Left lung (tissue), 10 donors: ENCODE data around the gene LPAR3. TPM values are rescaled to one million over a fixed set of nuclear protein-coding genes. Genes with fewer than 3 reads are reported as not detected.

Experiments
- ATAC-seq: fragments of 200-7000 bp; cut with Tn5 transposase; one replicate; pipeline ENCODE4 v1.9.1; 2020; ENCODE audit warnings: moderate library complexity
- DNase-seq, 4 donors: peaks; one replicate each; pipeline ENCODE4 v3.0.0-alpha.2; 2013 to 2020
- H3K27ac ChIP-seq, 2 donors: fragments of 200-600 bp; sonication (generic) in 1 of 2; one replicate each; pipeline versions ENCODE4 v1.5.0 to v1.8.0; 2020 to 2021
- H3K27me3 ChIP-seq, 2 donors: fragments of 200-600 bp; sonication (generic) in 1 of 2; one replicate each; pipeline versions ENCODE4 v1.5.0 to v1.8.0; 2020 to 2021
- H3K36me3 ChIP-seq, 2 donors: fragments of 200-600 bp; sonication (generic) in 1 of 2; one replicate each; pipeline versions ENCODE4 v1.5.0 to v1.8.0; 2020 to 2021
- H3K4me1 ChIP-seq, 2 donors: fragments of 200-600 bp; one replicate each; pipeline ENCODE4 v1.8.0; 2021
- H3K4me3 ChIP-seq, 2 donors: fragments of 200-600 bp; sonication (generic) in 1 of 2; one replicate each; pipeline versions ENCODE4 v1.5.0 to v1.8.0; 2020 to 2021; ENCODE audit warnings: mild to moderate bottlenecking in 1 of 2
- H3K9me3 ChIP-seq, 2 donors: fragments of 200-600 bp; sonication (generic) in 1 of 2; one replicate each; pipeline versions ENCODE4 v1.5.0 to v1.8.0; 2020 to 2021
- intact Hi-C, 2 donors: fragments of 100-400 bp; cut with DNase I; formaldehyde crosslinking; loops; one replicate each; pipeline versions ENCODE4 v1.11.2 to v1.14.2; 2022
- polyA plus RNA-seq, 6 donors: library from polyadenylated mRNA; unstranded; fragments of 120-200 nt; gene quantifications; one replicate each; pipeline ENCODE4 v1.2.1, GENCODE V29; 2013; ENCODE audit not compliant: insufficient read length in 6 of 6
- total RNA-seq, 2 donors: library from RNA; stranded (reverse); fragmentation: NEBNext Ultra II Directional; extraction: Animal tissue kit (Norgen Biotek cat#: 25700); gene quantifications; one replicate each; pipeline ENCODE4 v1.2.1, GENCODE V29; 2021
- TF ChIP-seq, protein P1 (sequence below), 2 donors: fragments of 200-600 bp; sonication (generic) in 1 of 2; IDR thresholded peaks; one replicate each; pipeline versions ENCODE4 v1.5.0 to v1.8.0; 2021; ENCODE audit warnings: antibody characterized with exemption in 2 of 2
- donor health status: DM: no; HTN: yes; CAD: no.
- donor health status: DM: no; HTN: no; CAD: no.

The LPAR3 gene
- total and polyA plus RNA-seq, 8 donors: 0.32 to 3.7 (median 1.7) TPM

DNA sequence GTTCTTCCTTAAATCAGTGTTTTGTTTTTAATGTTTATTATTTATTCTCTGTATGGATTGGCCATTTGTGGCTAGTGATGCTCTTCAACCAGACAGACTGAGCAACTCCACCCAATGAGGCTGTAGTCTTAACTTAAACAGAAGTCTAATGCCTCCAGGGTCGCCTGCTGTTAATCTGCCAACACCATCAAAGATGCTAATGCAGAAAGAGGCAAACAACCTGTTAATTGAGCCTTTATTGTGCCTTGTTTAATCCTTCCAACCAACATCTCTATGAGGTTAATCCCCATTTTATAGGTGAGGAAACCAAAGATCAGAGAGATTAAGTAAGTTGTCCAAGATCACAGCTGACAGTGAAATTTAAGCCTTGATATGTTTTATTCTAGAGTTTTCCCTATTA, 123.4 kb downstream of the LPAR3 start:
- no peak for ATAC-seq
- no peak for DNase-seq
- TF ChIP-seq, protein P1, sequence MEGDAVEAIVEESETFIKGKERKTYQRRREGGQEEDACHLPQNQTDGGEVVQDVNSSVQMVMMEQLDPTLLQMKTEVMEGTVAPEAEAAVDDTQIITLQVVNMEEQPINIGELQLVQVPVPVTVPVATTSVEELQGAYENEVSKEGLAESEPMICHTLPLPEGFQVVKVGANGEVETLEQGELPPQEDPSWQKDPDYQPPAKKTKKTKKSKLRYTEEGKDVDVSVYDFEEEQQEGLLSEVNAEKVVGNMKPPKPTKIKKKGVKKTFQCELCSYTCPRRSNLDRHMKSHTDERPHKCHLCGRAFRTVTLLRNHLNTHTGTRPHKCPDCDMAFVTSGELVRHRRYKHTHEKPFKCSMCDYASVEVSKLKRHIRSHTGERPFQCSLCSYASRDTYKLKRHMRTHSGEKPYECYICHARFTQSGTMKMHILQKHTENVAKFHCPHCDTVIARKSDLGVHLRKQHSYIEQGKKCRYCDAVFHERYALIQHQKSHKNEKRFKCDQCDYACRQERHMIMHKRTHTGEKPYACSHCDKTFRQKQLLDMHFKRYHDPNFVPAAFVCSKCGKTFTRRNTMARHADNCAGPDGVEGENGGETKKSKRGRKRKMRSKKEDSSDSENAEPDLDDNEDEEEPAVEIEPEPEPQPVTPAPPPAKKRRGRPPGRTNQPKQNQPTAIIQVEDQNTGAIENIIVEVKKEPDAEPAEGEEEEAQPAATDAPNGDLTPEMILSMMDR (IDR thresholded peaks at IDR 0.05): no peak
- H3K27ac ChIP-seq: no peak overlapping the region
- H3K27me3 ChIP-seq: peaks cover 0 to 12% of the 10 kb centered on the region in 2 donors
- no peaks in the 10 kb centered on the region for H3K36me3 ChIP-seq
- intact Hi-C loops: loop anchor here in 1 of 2 donors (10.0 kb wide), 2 partner anchors 335 to 835 kb away; no protein-coding TSS in a partner anchor
- no peaks in the 10 kb centered on the region for H3K9me3 ChIP-seq
- H3K4me3 ChIP-seq: no peak overlapping the region
- H3K4me1 ChIP-seq: no peaks in the 10 kb centered on the region

DNA sequence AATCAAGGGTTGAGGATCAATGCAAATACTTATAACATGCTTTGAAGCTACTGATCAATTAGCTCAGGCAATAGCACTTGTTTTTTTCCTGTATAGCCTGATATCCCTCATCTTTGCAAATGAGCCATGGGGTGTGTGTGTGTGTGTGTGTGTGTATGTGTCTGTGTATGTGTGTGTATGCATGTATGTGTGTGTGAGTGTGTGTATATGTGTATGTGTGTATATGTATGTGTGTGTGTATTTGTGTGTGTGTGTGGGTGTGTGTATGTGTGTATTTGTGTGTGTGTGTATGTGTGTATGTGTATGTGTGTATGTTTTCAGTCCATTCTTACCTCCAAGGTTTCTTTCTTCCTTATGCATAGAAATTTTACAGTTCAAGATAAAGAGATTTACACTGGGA, 124.4 kb downstream of the LPAR3 start:
- Histone ChIP-seq H3K27me3 (peaks cover 0 to 12% of the 10 kb centered on the region in 2 donors), H3K36me3 (no peaks in the 10 kb centered on the region), H3K27ac (no peak overlapping the region), H3K4me1 (no peaks in the 10 kb centered on the region), H3K4me3 (no peak overlapping the region), H3K9me3 (no peaks in the 10 kb centered on the region)
- ATAC-seq (no peak), DNase-seq (no peak)
- intact Hi-C loops: no loop called here
- TF ChIP-seq, protein P1 (IDR thresholded peaks at IDR 0.05): no peak

DNA sequence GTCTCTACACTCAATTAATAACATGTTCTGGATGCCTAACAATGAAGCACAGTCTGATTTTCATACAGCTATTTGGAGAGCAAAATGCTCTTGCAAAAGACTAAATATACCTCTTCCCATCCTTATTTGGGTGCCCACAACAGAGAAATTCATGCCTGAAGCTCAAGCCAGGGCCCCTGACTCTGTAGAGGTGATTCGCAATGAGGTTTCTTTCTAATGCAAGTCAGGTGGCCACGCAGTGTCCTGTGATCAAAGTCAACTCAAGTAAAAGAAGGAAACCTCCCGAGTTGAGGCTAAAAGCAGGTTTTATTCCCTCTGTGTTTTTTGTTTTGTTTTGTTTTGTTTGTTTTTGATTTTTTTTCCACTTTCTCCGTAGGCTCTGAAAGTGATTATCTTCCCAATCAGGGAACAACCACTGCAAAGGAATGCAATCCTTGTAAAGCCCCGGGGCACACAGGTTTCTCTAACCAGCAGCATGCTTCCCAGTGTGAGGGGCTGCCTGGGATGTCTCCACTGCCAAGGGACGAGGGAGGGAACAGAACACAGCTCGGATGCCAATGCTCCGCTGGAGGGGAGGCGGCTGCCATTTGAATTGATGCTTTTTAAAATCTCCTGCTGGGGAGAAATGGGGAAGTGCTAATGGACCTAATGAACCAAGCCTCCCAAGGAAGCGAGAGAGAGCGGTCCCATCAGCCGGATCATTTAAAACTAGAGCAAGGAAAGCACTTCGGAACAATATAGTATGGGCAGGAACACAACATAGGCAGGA, 128.9 kb downstream of the LPAR3 start:
- H3K27me3 ChIP-seq: peaks cover 0 to 12% of the 10 kb centered on the region in 2 donors
- H3K4me3 ChIP-seq: no peak overlapping the region
- ATAC-seq (no peak), DNase-seq (no peak)
- H3K36me3 ChIP-seq: no peaks in the 10 kb centered on the region
- intact Hi-C loops: no loop called here
- H3K27ac ChIP-seq: no peak overlapping the region
- H3K9me3 ChIP-seq: no peaks in the 10 kb centered on the region
- H3K4me1 ChIP-seq: no peaks in the 10 kb centered on the region
- TF ChIP-seq, protein P1 (IDR thresholded peaks at IDR 0.05): no peak

DNA sequence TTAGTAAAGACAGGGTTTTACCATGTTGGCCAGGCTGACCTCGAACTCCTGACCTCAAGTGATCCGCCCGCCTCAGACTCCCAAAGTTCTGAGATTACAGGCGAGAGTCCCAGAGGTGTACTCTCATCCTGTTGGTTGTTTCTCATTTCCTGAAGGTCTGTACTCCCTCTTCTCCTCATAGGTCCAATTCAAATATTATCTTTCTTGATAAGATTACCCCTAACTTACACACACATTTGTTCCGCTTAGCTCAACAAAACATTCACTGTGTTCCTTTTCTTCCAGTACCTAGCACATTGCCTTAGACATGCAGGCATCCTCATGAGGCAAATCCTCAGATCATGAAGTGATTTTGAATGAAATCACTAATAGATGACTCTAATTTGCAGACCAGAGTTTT, 130.3 kb downstream of the LPAR3 start:
- Histone ChIP-seq H3K4me1 (no peaks in the 10 kb centered on the region), H3K4me3 (no peak overlapping the region), H3K36me3 (no peaks in the 10 kb centered on the region), H3K27ac (no peak overlapping the region), H3K27me3 (peaks cover 0 to 12% of the 10 kb centered on the region in 2 donors), H3K9me3 (no peaks in the 10 kb centered on the region)
- TF ChIP-seq, protein P1 (IDR thresholded peaks at IDR 0.05): no peak
- DNase-seq (no peak), ATAC-seq (no peak)
- intact Hi-C loops: no loop called here

Other genes with a start within 250 kb of the LPAR3 start
- 10 to 100 TPM; 10.1 to 11.7 TPM for gene SSX2IP, start 202.7 kb downstream of the LPAR3 start, total RNA-seq
- gene SSX2IP, start 202.7 kb downstream of the LPAR3 start, polyA plus RNA-seq: 10 to 100 TPM; 14.8 to 20.2 (median 18.2) TPM
- 1 to 10 TPM; 2.8 to 5.9 TPM for gene MCOLN2, start 103.9 kb upstream of the LPAR3 start, total RNA-seq
- gene MCOLN2, start 103.9 kb upstream of the LPAR3 start, polyA plus RNA-seq: 1 to 10 TPM; 3.5 to 5.6 (median 3.8) TPM
- 1 to 10 TPM; 3.6 to 8.1 TPM for gene MCOLN3, start 155.3 kb upstream of the LPAR3 start, total RNA-seq
- 1 to 10 TPM; 1.2 to 2.1 (median 1.6) TPM for gene MCOLN3, start 155.3 kb upstream of the LPAR3 start, polyA plus RNA-seq